HepG2 (cell line): ENCODE results near the gene OSBP. TPM values are rescaled to one million over a fixed set of nuclear protein-coding genes. Genes with fewer than 3 reads are reported as not detected.

ENCODE experiments used
- DNMT3B ChIP-seq: conservative IDR thresholded peaks from 2 replicates; pipeline ENCODE4 v1.6.1; 2016; ENCODE audit warnings: missing biosample characterization, control low read depth
- ETV5 ChIP-seq: IDR thresholded peaks from 2 replicates; pipeline ENCODE4 v1.6.1; 2018; ENCODE audit warnings: missing biosample characterization, missing genetic modification reagents, inconsistent platforms, borderline replicate concordance
- GATAD2A ChIP-seq: IDR thresholded peaks from 2 replicates; pipeline ENCODE4 v1.6.1; 2016
- HOMEZ ChIP-seq: IDR thresholded peaks from 2 replicates; pipeline ENCODE4 v1.6.1; 2016; ENCODE audit warnings: low read depth
- IKZF4 ChIP-seq: sonication (generic); formaldehyde crosslinking; IDR thresholded peaks from 2 replicates; pipeline ENCODE4 v1.5.1; 2020; ENCODE audit warnings: borderline replicate concordance, mild to moderate bottlenecking, low read depth, missing genetic modification reagents; ENCODE audit errors: not compliant biosample characterization
- NR2C2 ChIP-seq: sonication (generic); formaldehyde crosslinking; IDR thresholded peaks from 2 replicates; pipeline ENCODE4 v1.4.0; 2020; ENCODE audit warnings: missing genetic modification reagents, mild to moderate bottlenecking, moderate library complexity, borderline replicate concordance
- RERE ChIP-seq: IDR thresholded peaks from 2 replicates; pipeline ENCODE4 v1.6.1; 2016; ENCODE audit warnings: low read depth, missing genetic modification reagents, missing compliant biosample characterization
- SUZ12 ChIP-seq: fragments of 150-350 bp; IDR thresholded peaks from 2 replicates; pipeline ENCODE4 v1.6.1; 2014; ENCODE audit warnings: low read depth, low read length
- ZNF335 ChIP-seq: sonication (generic); formaldehyde crosslinking; IDR thresholded peaks from 2 replicates; pipeline ENCODE4 v1.4.0; 2020; ENCODE audit warnings: missing genetic modification reagents
- ZNF382 ChIP-seq: sonication (generic); formaldehyde crosslinking; IDR thresholded peaks from 2 replicates; pipeline ENCODE4 v1.5.0; 2020; ENCODE audit warnings: missing genetic modification reagents, mild to moderate bottlenecking, borderline replicate concordance
- ZNF687 ChIP-seq: sonication (generic); formaldehyde crosslinking; IDR thresholded peaks from 2 replicates; pipeline ENCODE4 v1.5.1; 2020; ENCODE audit warnings: mild to moderate bottlenecking, missing genetic modification reagents, moderate library complexity
- ZNF800 ChIP-seq: sonication (generic); formaldehyde crosslinking; IDR thresholded peaks from 2 replicates; pipeline ENCODE4 v1.4.0; 2020; ENCODE audit warnings: missing genetic modification reagents
- ZSCAN21 ChIP-seq: sonication (generic); formaldehyde crosslinking; IDR thresholded peaks from 2 replicates; pipeline ENCODE4 v1.8.0; 2022; ENCODE audit warnings: mild to moderate bottlenecking, missing genetic modification reagents, moderate library complexity, borderline replicate concordance
- polyA plus RNA-seq, 8 experiments: library from polyadenylated mRNA; depleted of rRNA in 3 of 8; stranded (reverse) in 7 of 8; unstranded in 1 of 8; fragments of >200 nt; fragmentation: Illumina TruSeq in 4 of 8; extraction: Trizol in 4 of 8; gene quantifications; 2 replicates each; pipeline versions ENCODE4 v1.2.1 to v1.2.3, GENCODE V29; 2011 to 2016; ENCODE audit warnings: low read depth in 4 of 8, missing spikeins in 1 of 8, mixed read lengths in 1 of 8; ENCODE audit not compliant: insufficient read depth in 1 of 8
- total RNA-seq, 5 experiments: library from RNA; depleted of rRNA; stranded (reverse); fragments of >200 nt; fragmentation: Illumina TruSeq; extraction: Trizol; gene quantifications; 2 replicates each; pipeline ENCODE4 v1.2.3, GENCODE V29; 2016; ENCODE audit warnings: low read depth in 1 of 5
- TF ChIP-seq, protein P1 (sequence below): sonication (generic); formaldehyde crosslinking; IDR thresholded peaks from 2 replicates; pipeline ENCODE4 v1.4.0; 2020; ENCODE audit warnings: missing genetic modification reagents

The OSBP gene
- total and polyA plus RNA-seq, 2 of the 13 experiments (the other 11 are each of a cell fraction or from before 2014, with no cell fraction given): 12.1 to 13.5 TPM

DNA sequence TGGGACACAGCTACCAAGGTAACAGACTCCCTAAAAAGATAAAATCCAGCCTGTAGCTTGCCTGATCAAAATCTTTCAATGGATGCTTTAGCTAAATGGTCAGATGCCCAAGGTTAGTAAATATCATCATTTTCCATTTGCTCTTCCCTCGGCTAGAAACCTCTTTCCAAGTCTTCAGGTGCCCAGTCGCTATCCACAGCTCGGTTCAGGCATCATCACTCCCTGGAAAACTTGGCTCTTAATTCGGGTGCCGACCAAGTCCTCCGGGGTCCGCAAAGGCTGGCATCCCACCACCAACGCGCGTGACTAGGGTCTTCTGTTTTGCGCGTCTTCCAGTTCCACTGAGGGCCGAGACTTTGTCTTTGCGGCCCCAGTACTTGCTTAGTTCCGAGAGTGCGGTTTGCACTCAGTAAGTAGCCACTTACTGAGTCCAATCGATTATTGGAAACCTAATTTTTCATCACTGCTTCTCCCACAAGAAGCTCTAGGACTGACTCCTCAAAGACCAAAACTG, 59.9 kb downstream of the OSBP start (continued):
- no peak for TF ChIP-seq RERE (CRISPR knock-in tag)
- no peak for TF ChIP-seq HOMEZ (CRISPR knock-in tag)
- TF ChIP-seq, protein P1, sequence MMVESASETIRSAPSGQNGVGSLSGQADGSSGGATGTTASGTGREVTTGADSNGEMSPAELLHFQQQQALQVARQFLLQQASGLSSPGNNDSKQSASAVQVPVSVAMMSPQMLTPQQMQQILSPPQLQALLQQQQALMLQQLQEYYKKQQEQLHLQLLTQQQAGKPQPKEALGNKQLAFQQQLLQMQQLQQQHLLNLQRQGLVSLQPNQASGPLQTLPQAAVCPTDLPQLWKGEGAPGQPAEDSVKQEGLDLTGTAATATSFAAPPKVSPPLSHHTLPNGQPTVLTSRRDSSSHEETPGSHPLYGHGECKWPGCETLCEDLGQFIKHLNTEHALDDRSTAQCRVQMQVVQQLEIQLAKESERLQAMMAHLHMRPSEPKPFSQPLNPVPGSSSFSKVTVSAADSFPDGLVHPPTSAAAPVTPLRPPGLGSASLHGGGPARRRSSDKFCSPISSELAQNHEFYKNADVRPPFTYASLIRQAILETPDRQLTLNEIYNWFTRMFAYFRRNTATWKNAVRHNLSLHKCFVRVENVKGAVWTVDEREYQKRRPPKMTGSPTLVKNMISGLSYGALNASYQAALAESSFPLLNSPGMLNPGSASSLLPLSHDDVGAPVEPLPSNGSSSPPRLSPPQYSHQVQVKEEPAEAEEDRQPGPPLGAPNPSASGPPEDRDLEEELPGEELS (CRISPR knock-in tag): no peak
- TF ChIP-seq ZNF800 (CRISPR knock-in tag): 0 out of 2 replicates have a peak, but pooled peaks have one; percentile 2
- 0 out of 2 replicates have a peak, but pooled peaks have one; percentile 18 for TF ChIP-seq DNMT3B (CRISPR knock-in tag)
- no peak for TF ChIP-seq IKZF4
- TF ChIP-seq ZNF687 (CRISPR knock-in tag): peak; percentile 43; the same call in 1 of the 2 replicates
- TF ChIP-seq ZSCAN21 (CRISPR knock-in tag): no peak
- no peak for TF ChIP-seq ETV5
- TF ChIP-seq ZNF382 (CRISPR knock-in tag): no peak
- TF ChIP-seq GATAD2A (CRISPR knock-in tag): no peak
- no peak for TF ChIP-seq SUZ12
- TF ChIP-seq ZNF335 (CRISPR knock-in tag): no peak
- TF ChIP-seq NR2C2: no peak
